K562 (cell line): ENCODE results near the gene SLC25A17.
"Not testable (repeated sequence)": the region's sequence is repeated elsewhere in the genome, so short reads cannot be mapped to it uniquely, and the experiment has no call there.

Source experiments
- ARHGAP35 ChIP-seq: fragments of 450-650 bp; IDR thresholded peaks from 2 replicates; pipeline ENCODE4 v1.6.1; 2018; ENCODE audit not compliant: partially characterized antibody
- GTF2F1 ChIP-seq: IDR thresholded peaks from 2 replicates; pipeline ENCODE4 v1.6.1; 2011; ENCODE audit warnings: low read depth, low read length, improper control_type of control experiment
- HNRNPL ChIP-seq: fragments of 200-400 bp; formaldehyde crosslinking; IDR thresholded peaks from 2 replicates; pipeline ENCODE4 v1.6.1; 2017; ENCODE audit warnings: low read depth, mild to moderate bottlenecking, low read length
- KLF13 ChIP-seq: fragments of 450-650 bp; IDR thresholded peaks from 2 replicates; pipeline ENCODE4 v1.6.1; 2016; ENCODE audit warnings: missing genetic modification characterization, low read depth, mild to moderate bottlenecking, missing compliant biosample characterization, moderate library complexity, borderline replicate concordance
- NR1H2 ChIP-seq: sonication (generic); formaldehyde crosslinking; IDR thresholded peaks from 2 replicates; pipeline ENCODE4 v1.4.0; 2020; ENCODE audit warnings: mild to moderate bottlenecking, missing genetic modification reagents
- ZNF408 ChIP-seq: fragments of 250-450 bp; sonication (Bioruptor Pico); IDR thresholded peaks from 2 replicates; pipeline ENCODE4 v1.4.0; 2020; ENCODE audit warnings: low read depth, mild to moderate bottlenecking, moderate library complexity
- TF ChIP-seq, protein P1 (sequence below): fragments of 450-650 bp; IDR thresholded peaks from one replicate; pipeline ENCODE4 v1.6.1; 2018; ENCODE audit warnings: mild to moderate bottlenecking, moderate library complexity; ENCODE audit not compliant: partially characterized antibody
- TF ChIP-seq, protein P2 (sequence below): sonication (generic); formaldehyde crosslinking; IDR thresholded peaks from 2 replicates; pipeline ENCODE4 v1.8.1; 2023; ENCODE audit warnings: mild to moderate bottlenecking, missing genetic modification reagents
- TF ChIP-seq, protein P3 (sequence below): fragments of 450-650 bp; IDR thresholded peaks from 2 replicates; pipeline ENCODE4 v1.6.1; 2016; ENCODE audit warnings: low read depth, mild to moderate bottlenecking, moderate library complexity
- TF ChIP-seq, protein P4 (sequence below): fragments of 150-350 bp; IDR thresholded peaks from 2 replicates; pipeline ENCODE4 v1.6.1; 2014; ENCODE audit warnings: low read depth, mild to moderate bottlenecking, low read length, borderline replicate concordance

DNA sequence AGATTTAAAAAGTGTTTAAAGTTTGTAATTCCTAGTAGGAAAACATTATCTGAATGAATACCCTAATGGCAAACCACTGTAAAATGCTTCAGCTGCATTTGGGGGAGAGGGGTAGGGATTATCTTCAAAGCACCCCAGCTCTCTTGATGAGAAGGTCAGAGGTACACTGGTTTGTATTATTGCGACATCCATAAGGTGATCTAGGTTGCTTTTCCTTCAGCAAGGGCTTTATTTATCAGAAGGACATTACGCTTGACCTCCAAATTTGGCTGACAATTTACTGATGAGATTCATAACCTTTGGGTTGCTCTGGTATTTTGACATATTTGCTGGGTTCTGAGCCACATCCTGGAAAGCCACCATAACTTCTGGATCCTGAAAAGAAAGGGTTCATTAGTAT is 7.1 kb upstream of the SLC25A17 start:
- TF ChIP-seq, protein P1, sequence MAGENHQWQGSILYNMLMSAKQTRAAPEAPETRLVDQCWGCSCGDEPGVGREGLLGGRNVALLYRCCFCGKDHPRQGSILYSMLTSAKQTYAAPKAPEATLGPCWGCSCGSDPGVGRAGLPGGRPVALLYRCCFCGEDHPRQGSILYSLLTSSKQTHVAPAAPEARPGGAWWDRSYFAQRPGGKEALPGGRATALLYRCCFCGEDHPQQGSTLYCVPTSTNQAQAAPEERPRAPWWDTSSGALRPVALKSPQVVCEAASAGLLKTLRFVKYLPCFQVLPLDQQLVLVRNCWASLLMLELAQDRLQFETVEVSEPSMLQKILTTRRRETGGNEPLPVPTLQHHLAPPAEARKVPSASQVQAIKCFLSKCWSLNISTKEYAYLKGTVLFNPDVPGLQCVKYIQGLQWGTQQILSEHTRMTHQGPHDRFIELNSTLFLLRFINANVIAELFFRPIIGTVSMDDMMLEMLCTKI, result not testable (repeated sequence)
- not testable (repeated sequence) for TF ChIP-seq NR1H2; HNRNPL; ARHGAP35; KLF13 (tag); GTF2F1; ZNF408 (CRISPR knock-in tag)
- TF ChIP-seq, protein P2, sequence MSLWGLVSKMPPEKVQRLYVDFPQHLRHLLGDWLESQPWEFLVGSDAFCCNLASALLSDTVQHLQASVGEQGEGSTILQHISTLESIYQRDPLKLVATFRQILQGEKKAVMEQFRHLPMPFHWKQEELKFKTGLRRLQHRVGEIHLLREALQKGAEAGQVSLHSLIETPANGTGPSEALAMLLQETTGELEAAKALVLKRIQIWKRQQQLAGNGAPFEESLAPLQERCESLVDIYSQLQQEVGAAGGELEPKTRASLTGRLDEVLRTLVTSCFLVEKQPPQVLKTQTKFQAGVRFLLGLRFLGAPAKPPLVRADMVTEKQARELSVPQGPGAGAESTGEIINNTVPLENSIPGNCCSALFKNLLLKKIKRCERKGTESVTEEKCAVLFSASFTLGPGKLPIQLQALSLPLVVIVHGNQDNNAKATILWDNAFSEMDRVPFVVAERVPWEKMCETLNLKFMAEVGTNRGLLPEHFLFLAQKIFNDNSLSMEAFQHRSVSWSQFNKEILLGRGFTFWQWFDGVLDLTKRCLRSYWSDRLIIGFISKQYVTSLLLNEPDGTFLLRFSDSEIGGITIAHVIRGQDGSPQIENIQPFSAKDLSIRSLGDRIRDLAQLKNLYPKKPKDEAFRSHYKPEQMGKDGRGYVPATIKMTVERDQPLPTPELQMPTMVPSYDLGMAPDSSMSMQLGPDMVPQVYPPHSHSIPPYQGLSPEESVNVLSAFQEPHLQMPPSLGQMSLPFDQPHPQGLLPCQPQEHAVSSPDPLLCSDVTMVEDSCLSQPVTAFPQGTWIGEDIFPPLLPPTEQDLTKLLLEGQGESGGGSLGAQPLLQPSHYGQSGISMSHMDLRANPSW (CRISPR knock-in tag), result not testable (repeated sequence)
- TF ChIP-seq, protein P3, sequence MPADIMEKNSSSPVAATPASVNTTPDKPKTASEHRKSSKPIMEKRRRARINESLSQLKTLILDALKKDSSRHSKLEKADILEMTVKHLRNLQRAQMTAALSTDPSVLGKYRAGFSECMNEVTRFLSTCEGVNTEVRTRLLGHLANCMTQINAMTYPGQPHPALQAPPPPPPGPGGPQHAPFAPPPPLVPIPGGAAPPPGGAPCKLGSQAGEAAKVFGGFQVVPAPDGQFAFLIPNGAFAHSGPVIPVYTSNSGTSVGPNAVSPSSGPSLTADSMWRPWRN, result not testable (repeated sequence)
- TF ChIP-seq, protein P4, sequence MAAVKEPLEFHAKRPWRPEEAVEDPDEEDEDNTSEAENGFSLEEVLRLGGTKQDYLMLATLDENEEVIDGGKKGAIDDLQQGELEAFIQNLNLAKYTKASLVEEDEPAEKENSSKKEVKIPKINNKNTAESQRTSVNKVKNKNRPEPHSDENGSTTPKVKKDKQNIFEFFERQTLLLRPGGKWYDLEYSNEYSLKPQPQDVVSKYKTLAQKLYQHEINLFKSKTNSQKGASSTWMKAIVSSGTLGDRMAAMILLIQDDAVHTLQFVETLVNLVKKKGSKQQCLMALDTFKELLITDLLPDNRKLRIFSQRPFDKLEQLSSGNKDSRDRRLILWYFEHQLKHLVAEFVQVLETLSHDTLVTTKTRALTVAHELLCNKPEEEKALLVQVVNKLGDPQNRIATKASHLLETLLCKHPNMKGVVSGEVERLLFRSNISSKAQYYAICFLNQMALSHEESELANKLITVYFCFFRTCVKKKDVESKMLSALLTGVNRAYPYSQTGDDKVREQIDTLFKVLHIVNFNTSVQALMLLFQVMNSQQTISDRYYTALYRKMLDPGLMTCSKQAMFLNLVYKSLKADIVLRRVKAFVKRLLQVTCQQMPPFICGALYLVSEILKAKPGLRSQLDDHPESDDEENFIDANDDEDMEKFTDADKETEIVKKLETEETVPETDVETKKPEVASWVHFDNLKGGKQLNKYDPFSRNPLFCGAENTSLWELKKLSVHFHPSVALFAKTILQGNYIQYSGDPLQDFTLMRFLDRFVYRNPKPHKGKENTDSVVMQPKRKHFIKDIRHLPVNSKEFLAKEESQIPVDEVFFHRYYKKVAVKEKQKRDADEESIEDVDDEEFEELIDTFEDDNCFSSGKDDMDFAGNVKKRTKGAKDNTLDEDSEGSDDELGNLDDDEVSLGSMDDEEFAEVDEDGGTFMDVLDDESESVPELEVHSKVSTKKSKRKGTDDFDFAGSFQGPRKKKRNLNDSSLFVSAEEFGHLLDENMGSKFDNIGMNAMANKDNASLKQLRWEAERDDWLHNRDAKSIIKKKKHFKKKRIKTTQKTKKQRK, result not testable (repeated sequence)
